ENCODE measurements around the gene OPA1.

DNA sequence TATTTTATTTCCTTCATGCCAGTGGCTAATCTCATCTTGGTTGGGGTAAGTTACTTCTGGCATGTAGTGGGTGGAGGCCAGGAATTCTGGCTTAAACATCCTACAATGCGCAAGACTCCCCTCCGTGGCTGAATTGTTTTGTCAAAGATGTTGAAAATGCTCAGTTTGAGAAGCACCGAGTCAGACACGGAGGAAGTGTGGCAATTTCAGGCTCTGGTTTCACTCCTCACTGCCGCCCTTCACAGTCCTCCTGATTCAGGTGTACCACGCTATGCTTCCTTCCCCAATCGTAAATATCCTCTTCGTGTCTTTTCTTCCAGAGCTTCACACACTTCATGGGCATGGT is 150.7 kb downstream of the OPA1 start:
- TF ChIP-seq, protein P1, sequence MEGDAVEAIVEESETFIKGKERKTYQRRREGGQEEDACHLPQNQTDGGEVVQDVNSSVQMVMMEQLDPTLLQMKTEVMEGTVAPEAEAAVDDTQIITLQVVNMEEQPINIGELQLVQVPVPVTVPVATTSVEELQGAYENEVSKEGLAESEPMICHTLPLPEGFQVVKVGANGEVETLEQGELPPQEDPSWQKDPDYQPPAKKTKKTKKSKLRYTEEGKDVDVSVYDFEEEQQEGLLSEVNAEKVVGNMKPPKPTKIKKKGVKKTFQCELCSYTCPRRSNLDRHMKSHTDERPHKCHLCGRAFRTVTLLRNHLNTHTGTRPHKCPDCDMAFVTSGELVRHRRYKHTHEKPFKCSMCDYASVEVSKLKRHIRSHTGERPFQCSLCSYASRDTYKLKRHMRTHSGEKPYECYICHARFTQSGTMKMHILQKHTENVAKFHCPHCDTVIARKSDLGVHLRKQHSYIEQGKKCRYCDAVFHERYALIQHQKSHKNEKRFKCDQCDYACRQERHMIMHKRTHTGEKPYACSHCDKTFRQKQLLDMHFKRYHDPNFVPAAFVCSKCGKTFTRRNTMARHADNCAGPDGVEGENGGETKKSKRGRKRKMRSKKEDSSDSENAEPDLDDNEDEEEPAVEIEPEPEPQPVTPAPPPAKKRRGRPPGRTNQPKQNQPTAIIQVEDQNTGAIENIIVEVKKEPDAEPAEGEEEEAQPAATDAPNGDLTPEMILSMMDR (optimal IDR thresholded peaks at IDR 0.05 in 1 of 3, IDR thresholded peaks at IDR 0.05 in 1 of 3, conservative IDR thresholded peaks at IDR 0.05 in 1 of 3; ENCODE audit: extremely low read depth in 1 of 3, insufficient read depth in 2 of 3, low read length in 3 of 3): no peak
- TF ChIP-seq EZH2 (IDR thresholded peaks at IDR 0.05; ENCODE audit: low read length): no peak
